Mucosa of descending colon (tissue), 3 donors: ENCODE measurements around the gene DSTN. TPM values are rescaled to one million over a fixed set of nuclear protein-coding genes. Genes with fewer than 3 reads are reported as not detected.

Experiments
- ATAC-seq: fragments of 200-7000 bp; cut with Tn5 transposase; one replicate; pipeline ENCODE4 v1.9.1; 2020; ENCODE audit warnings: mild to moderate bottlenecking, moderate library complexity
- DNase-seq, 3 donors: peaks; one replicate each; pipeline ENCODE4 v3.0.0-alpha.2; 2020
- H3K36me3 ChIP-seq: fragments of 200-600 bp; one replicate; pipeline ENCODE4 v1.8.0; 2021; ENCODE audit warnings: low read depth, mild to moderate bottlenecking
- H3K4me1 ChIP-seq: fragments of 200-600 bp; one replicate; pipeline ENCODE4 v1.8.0; 2021; ENCODE audit warnings: low read depth, mild to moderate bottlenecking
- H3K4me3 ChIP-seq: fragments of 200-600 bp; one replicate; pipeline ENCODE4 v1.8.0; 2021; ENCODE audit warnings: mild to moderate bottlenecking
- H3K9me3 ChIP-seq: fragments of 200-600 bp; one replicate; pipeline ENCODE4 v1.8.0; 2021; ENCODE audit warnings: mild to moderate bottlenecking
- intact Hi-C, 2 donors: fragments of 100-400 bp; cut with DNase I in 1 of 2; cut with micrococcal nuclease in 1 of 2; formaldehyde crosslinking; loops; one replicate each; pipeline versions ENCODE4 v1.11.0 to v1.11.1; 2022; cut with DNase I, micrococcal nuclease
- total RNA-seq, 3 donors: library from RNA; stranded (reverse); fragmentation: NEBNext Ultra II Directional in 2 of 3; extraction: Animal tissue kit (Norgen Biotek cat#: 25700) in 2 of 3; gene quantifications; one replicate each; pipeline versions ENCODE4 v1.2.1 to v1.2.4, GENCODE V29; 2021 to 2023
- TF ChIP-seq, protein P1 (sequence below): fragments of 200-600 bp; IDR thresholded peaks from one replicate; pipeline ENCODE4 v1.8.0; 2022; ENCODE audit warnings: antibody characterized with exemption, mild to moderate bottlenecking
- donor health status: DM: no; HTN: no; CAD: no; lungs with moderate emphysema.
- donor health status: DM: no; HTN: no; CAD: no.
- donor health status: DM: no; HTN: yes; CAD: no.

Gene DSTN
- total RNA-seq, 3 donors from 2014 or later: 261 to 946 (median 284) TPM

DNA sequence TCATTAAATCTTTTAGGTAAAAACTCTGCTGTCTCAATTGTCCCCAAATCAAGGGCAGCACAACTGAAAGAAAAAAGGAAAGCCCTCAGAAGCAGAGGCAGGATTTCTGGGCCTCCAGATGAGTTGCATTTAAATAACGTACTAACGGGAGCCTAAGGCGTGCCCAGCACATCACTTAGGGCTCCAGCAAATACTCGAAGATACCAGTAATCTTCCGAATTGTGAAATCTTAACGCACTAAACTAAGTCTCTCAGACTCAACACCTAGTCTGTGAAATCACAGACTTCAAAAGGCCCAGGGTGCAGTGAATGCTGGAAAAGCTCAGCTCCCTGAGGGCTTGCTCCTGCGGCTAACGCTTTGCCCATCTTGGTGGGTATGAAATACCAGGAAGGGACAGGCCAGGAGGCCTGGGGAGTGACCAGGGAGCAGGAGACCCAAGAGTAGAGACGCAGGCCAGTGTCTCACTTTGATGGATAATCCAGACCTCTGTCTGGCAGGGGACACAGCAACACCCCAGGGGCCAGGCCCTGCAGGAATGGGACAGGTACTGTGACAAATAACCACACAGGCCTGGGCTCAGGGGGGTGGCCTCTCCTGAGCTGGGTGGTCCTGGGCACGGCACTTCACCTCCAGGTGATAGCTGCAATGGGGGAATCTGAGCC lies 75.8 kb downstream of the DSTN start:
- no peak for ATAC-seq
- H3K9me3 ChIP-seq: no peaks in the 10 kb centered on the region
- peak in 2 of 3 donors; percentile 24 to 33 for DNase-seq
- intact Hi-C loops: no loop called here
- peaks cover 62% of the 10 kb centered on the region for H3K4me1 ChIP-seq
- H3K4me3 ChIP-seq: no peak overlapping the region
- peaks cover 13% of the 10 kb centered on the region for H3K36me3 ChIP-seq
- TF ChIP-seq, protein P1, sequence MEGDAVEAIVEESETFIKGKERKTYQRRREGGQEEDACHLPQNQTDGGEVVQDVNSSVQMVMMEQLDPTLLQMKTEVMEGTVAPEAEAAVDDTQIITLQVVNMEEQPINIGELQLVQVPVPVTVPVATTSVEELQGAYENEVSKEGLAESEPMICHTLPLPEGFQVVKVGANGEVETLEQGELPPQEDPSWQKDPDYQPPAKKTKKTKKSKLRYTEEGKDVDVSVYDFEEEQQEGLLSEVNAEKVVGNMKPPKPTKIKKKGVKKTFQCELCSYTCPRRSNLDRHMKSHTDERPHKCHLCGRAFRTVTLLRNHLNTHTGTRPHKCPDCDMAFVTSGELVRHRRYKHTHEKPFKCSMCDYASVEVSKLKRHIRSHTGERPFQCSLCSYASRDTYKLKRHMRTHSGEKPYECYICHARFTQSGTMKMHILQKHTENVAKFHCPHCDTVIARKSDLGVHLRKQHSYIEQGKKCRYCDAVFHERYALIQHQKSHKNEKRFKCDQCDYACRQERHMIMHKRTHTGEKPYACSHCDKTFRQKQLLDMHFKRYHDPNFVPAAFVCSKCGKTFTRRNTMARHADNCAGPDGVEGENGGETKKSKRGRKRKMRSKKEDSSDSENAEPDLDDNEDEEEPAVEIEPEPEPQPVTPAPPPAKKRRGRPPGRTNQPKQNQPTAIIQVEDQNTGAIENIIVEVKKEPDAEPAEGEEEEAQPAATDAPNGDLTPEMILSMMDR: no peak

DNA sequence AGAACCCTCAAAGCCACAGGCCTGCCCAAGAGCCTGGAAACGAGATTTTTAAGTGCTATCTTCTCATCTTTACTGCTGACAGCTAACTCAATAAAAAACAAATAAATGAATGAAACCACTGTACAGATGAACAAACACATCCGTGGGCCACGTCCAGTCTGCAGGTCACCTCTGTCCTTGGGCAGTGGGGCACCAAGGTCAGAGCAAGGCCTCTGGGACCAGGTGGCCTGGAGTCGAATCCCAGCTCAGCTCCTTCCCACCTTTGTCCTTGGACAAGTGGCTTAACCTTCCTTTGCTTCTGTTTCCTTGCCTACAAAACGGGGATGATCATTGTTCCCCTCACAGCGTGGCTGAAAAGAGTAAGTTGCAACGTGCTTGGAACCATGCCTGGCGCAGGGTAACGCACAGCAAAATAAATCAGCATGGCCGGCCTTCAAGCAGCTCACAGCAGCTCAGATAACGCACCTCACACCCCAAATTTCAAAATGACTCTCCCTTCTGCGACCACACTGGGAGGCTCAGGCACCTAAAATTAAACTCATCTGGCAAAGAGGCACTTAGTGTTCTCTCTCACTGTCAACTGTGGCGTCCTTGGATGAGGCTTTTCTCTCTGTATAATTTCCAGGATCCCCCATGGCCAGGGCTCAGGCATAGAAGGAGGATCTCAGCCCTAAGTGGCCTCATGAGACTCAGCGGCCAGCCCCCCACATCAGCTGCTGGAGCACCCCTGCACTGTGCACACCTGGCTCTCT lies 76.5 kb downstream of the DSTN start:
- Histone ChIP-seq H3K4me1 (peaks cover 69% of the 10 kb centered on the region), H3K36me3 (peaks cover 10% of the 10 kb centered on the region), H3K4me3 (no peak overlapping the region), H3K9me3 (no peaks in the 10 kb centered on the region)
- TF ChIP-seq, protein P1: no peak
- intact Hi-C loops: no loop called here
- peak in 2 of 3 donors; percentile 26 to 32 for DNase-seq
- no peak for ATAC-seq

DNA sequence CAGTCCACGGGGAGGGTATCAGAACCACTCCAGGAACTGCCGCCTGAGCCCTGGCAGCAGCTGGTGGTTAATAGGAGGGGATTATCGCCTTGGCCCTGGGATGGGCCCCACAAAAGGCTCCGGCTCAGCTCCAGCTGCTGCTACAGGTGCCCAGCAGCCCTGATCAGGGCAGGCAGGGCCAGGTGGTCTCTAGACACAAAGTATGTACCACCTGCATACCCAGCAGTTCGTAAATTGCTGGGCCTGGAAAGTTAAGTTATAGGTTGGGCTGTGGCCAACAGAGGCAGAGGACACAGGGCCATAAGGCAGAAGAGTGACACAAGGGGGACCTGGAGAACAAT lies 77.1 kb downstream of the DSTN start:
- DNase-seq: peak in 2 of 3 donors; percentile 28 to 47
- Histone ChIP-seq H3K4me1 (peaks cover 70% of the 10 kb centered on the region), H3K4me3 (no peak overlapping the region), H3K36me3 (peaks cover 5% of the 10 kb centered on the region), H3K9me3 (no peaks in the 10 kb centered on the region)
- intact Hi-C loops: no loop called here
- peak; percentile 16 for ATAC-seq
- TF ChIP-seq, protein P1: no peak

DNA sequence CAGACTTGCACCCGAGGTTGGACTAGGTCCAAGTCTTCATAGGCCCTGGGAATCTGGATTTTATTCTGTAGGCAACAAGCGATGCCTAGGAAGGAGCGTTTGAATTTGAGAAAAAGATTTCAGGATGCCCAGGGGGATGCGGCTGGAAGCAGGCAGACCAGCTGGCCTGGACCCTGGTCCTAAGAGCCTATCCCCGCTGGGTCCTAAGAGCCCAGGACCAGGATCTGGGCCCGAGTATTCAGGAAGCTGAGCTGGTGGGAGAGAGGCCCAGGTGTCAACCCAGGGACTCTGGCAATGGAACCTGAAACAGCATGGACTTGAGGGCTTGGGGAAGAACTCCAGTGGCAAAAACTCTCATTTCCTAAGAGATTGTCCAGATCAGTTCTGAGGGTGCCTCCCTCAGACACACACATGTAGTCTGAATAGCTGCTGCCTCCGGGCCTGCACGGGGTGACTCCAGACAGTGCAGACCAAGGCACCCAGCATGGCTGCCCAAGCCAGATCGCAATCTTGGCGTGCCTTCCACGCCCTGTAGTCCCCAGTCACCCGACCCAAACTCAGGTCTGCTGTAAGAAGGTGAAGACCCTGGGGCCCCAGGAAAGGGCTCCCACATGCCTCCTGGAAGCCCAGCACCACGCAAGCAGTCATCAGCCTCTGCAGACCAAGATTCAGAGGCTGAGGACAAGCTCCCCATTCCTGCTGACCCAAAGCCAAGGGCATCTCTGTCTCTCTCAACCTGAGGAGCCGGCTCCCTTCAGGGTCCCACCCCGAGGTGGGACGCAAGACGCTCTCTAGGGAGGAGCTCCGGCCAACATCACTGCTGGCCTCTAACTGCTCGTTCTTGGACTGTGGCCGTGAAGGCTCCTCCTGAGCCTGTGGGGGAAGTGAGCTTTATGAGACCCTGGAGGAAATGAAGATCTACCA lies 77.8 kb downstream of the DSTN start:
- Histone ChIP-seq H3K4me3 (no peak overlapping the region), H3K9me3 (no peaks in the 10 kb centered on the region), H3K36me3 (no peaks in the 10 kb centered on the region), H3K4me1 (peaks cover 70% of the 10 kb centered on the region)
- intact Hi-C loops: no loop called here
- ATAC-seq (no peak), DNase-seq (peak in 2 of 3 donors; percentile 26 to 37)
- TF ChIP-seq, protein P1: no peak

DNA sequence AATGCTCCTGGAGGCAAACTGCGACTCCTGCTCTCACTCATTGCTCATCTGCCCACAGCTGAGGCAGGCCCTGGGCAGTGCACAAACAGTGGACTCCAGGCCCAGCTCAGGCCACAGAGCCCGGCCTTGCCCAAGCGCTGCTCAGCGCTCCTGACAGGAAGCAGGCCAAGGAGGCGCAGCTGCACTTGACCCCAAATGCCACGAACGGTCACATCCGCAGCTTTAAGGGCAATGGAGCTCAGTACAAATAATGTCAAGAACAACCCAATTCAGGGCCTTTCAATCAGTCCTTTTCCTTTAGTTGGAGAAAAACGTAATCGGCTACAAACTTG lies 78.4 kb downstream of the DSTN start:
- Histone ChIP-seq H3K36me3 (no peaks in the 10 kb centered on the region), H3K9me3 (no peaks in the 10 kb centered on the region), H3K4me1 (peaks cover 70% of the 10 kb centered on the region), H3K4me3 (no peak overlapping the region)
- DNase-seq: peak in 2 of 3 donors; percentile 46 to 59
- intact Hi-C loops: no loop called here
- TF ChIP-seq, protein P1: no peak
- ATAC-seq: no peak
